ENCODE results near the gene WDFY3. TPM values are rescaled to one million over a fixed set of nuclear protein-coding genes. Genes with fewer than 3 reads are reported as not detected.
"Not testable (repeated sequence)": the region's sequence is repeated elsewhere in the genome, so short reads cannot be mapped to it uniquely, and the experiment has no call there.

WDFY3 gene
- total RNA-seq, 1 experiment from 2014 or later = 23.0 TPM

DNA sequence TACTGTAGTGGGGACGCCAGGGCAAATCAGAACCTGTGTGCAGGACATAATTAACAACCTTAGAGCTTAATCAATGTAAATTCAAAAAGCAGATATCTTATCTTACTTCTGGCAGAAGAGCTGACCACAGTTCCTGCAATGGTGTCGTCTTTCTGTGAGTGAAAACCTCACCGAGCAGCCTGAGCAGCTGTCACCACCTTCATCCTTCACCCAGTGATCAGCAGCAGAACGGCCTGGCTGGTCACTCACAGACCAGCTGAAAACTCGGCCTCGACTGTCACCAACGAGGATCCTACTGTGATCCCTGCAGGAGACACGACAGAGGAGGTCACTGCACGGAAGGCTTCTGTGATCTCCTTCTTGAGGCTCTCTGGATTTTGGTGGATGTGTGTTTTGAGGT, 289.4 kb downstream of the WDFY3 start:
- no peak for DNase-seq (ENCODE audit: low spot score)

DNA sequence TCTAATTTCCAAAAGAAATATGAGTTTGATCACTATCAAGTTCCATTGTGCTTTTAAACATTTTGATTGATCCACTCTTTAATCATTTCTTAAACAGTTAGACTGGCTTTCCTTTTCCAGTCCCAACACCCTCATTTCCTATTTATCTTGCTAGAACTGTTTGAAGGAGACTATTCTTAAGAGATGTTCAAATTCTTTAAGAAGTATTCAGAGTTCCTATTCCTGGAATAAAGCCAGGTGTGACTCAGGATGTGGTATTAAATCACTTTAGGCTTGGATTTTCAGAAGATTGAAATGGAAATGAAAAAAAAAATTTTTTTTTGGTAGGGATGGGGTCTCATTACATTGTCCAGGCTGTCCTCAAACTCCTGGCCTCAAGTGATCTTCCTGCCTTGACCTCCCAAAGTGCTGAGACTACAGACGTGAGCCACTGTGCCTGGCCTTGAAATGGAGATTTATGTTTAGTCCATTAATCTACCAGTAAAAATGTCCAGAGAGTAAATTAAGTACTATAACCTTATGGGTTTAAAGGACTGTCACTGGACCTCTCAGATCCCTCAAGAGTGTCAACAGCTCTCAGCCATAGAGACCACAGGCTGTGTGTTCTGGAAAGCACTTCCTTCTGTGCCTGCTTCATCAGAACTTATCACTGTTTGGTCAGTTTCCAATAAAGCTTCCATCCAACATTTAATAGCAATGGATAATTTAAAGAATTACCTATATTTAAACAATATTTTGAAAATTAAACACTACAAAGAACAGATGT, 292.8 kb downstream of the WDFY3 start:
- peak; percentile 17 for DNase-seq (ENCODE audit: low spot score)

DNA sequence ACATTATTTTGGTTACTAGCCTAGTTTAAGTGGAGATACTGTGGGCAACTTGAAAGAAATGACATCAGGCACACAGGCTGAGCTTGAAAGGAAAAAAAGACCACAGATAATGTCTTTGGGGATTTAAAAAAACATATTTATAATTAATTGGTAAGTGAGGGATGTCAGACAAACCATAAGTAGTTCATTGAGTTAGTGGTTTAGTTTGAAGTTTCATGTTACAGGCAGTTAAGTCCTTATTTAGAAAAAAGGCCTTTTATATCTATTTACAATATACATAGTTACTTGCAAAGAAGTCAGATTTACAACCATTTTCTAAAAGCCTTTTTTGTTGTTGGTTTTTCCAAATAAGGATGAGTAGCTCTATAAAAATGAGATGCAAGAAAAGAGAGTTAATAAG, 294.3 kb downstream of the WDFY3 start:
- DNase-seq (ENCODE audit: low spot score) = no peak

DNA sequence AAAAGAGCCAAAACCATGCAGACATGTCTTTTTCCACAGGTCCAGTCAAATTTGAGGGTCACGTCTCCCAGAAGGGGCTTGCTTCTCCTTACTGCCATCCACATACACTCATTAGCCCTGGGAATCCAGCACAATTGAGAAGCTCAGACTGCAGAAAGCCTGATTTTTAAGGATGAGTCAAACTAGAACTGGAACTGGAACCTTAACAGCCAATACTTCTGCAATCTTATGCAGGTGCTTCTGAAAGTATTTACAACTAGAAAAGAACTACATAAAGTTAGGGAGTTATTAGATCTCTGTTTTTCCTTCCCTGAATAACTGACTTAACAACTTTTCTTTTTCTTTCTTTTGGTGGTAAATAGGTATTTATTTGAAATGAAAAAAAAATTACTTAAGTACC, 297.3 kb downstream of the WDFY3 start:
- no peak for DNase-seq (ENCODE audit: low spot score)

DNA sequence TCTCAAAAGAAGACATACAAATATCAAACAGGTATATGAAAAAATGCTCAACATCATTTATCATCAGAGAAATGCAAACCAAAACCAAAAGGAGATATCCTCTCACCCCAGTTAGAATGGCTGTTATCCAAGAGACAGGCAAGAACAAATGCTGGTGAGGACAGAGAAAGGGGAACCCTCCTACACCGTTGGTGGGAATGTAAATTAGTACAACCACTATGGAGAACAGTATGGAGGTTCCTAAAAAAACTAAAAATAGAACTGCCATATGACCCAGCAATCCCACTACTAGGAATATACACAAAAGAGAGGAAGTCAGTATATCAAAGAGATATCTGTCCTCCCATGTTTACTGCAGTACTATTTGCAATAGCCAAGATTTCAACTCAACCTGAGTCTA, 300.1 kb downstream of the WDFY3 start:
- DNase-seq (ENCODE audit: low spot score) = no peak

DNA sequence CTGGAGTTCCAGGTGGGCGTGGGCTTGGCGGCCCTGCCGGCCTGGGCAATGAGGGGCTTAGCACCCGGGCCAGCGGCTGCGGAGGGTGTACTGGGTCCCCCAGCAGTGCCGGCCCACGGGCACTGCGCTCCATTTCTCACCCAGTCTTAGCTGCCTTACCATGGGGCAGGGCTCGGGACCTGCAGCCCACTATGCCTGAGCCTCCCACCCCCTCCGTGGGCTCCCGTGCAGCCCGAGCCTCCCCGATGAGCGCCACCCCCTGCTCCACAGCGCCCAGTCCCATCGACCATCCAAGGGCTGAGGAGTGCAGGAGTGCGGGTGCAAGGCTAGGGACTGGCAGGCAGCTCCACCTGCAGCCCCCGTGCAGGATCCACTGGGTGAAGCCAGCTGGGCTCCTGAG, 301.7 kb downstream of the WDFY3 start:
- not testable (repeated sequence) for DNase-seq (ENCODE audit: low spot score)

DNA sequence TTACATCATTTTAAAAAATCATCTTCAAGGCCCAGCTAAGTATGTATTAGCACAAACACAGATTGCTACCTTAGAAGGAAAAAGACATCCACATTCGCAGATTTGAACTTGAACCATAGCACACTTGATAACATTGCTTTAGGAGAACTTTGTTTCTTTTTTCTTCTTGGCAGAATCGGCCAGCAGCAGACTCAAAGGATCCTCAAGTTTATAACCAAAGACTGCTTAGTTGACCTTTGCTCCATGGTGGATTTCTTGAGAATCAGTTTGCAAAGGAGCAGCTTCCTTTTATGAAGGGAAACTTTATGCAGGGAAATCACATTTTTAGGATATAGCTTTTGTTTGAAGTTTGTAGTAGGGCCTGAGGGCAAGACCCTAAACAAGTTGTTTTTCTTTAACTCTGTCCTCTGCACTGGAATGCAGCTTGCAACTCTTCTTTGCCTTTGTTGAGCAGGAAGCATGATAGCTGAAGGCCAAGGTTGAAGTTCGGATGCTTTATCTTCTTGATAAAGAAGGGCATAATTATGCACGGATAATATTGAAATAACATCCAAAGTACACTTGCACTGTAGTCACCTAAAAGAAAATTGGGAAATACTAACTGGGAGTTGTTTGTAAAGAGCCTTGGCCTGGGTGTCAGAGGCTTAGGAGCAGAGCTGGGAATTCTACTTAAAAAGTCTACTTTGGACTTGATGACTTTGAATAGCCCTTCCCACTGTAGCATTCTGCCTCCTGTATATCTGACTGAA, 305.1 kb downstream of the WDFY3 start:
- DNase-seq (ENCODE audit: low spot score) = no peak

DNA sequence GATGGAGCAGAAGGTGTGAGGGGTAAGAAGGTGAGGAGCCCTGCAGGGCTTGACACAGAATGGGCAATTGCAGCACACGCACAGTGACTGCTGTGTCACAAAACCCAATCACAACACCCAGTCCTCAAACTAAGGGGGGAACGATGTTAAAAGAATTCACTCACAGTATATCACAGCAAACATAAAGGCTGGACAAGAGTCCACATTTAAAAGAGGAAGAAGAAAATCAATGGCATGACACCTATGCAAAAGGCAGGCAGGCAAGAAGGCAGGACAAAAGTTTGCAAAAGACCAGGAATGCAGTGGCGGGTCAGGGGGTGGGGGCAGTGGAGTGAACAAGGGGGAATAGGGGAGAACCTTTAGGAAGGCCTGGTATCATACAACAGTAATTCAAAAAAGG, 305.9 kb downstream of the WDFY3 start:
- DNase-seq (ENCODE audit: low spot score) = no peak

DNA sequence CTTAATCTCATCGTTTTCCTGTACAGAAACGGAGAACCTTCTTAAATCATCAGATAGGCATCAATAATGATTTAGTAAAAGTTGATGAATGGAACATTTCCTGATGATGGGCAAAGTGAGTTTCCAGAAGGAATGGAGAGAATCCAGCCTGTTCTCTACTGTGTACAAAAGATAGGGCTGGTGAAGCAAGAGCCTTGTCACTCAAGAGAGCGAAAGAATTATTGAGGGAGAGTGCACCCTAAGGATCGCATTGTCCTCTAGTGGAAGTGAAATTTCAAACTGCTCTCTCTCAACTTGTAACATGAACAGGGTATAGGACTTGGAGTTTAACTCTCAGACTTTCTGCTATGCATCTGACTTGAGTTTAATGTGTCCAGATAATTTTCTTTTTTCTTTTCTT, 314.0 kb downstream of the WDFY3 start:
- no peak for DNase-seq (ENCODE audit: low spot score)

DNA sequence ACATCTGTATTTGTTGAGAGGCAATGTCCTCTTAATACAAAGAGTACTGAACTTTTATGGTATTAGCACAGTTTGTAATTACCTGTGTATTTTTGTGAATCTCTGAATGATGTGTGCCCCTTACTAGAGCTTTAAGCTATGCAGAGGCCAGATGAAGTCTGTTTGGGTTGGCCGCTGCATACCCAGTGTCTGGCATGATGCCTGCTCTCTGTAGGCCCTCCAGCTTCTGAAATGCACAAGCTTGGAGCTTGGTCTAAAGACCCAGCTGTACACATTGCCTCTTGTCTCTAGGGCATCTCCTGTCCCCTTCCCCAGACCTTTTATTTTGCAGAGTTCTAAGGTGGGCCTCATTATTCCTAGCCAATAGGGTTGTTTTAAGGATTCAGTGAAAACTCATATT, 315.0 kb downstream of the WDFY3 start:
- no peak for DNase-seq (ENCODE audit: low spot score)

DNA sequence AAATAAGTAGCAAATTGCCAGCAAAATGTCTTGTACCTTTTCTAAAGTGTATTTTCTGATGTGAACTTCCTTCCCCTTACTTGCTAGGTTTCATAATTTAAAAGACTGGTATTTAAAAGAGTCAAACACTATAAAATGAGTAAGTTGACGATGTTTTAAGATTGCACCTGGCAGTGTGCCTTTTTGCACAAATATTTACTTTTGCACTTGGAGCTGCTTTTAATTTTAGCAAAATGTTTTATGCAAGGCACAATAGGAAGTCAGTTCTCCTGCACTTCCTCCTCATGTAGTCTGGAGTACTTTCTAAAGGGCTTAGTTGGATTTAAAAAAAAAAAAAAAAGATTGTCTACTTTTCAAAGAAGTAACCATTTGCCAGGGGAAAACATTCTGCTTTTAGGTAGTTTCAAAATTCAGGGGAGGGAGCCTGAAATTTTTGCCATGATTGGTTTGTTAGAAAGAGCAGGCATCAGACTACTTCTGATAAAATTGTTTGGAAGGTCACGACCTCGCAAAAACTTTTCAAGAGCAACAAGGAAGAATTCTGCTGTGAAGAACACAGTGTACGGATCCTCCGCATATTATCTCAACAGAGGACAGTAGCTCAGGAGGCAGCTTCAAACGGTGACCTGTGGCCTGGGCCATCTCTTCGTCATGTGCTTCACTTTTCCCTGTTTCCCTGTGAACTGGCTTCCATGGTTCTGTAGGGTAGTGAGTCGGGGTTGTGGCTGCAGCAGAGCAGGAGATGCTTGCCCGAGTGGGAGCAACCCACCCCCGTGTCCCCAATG, 317.4 kb downstream of the WDFY3 start:
- DNase-seq (ENCODE audit: low spot score) = no peak

DNA sequence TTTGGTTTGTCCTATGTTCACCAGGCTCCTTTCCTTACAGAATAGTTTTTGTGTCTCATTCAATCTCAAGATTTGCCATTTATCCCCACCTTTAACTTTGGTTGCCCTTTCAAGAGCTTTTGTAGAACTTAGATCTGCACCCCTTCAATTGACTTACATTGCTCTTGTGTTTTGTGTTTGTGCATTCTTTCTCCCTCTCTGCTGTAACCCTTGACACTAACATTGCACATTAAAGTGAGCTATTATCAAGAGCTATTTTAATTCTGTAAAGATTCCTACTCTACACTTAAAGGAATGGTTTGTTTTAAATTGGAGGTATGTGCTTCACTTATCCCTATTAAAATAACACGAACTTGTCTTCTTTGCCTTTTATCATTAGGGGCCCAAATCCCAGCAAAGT, 318.3 kb downstream of the WDFY3 start:
- no peak for DNase-seq (ENCODE audit: low spot score)

DNA sequence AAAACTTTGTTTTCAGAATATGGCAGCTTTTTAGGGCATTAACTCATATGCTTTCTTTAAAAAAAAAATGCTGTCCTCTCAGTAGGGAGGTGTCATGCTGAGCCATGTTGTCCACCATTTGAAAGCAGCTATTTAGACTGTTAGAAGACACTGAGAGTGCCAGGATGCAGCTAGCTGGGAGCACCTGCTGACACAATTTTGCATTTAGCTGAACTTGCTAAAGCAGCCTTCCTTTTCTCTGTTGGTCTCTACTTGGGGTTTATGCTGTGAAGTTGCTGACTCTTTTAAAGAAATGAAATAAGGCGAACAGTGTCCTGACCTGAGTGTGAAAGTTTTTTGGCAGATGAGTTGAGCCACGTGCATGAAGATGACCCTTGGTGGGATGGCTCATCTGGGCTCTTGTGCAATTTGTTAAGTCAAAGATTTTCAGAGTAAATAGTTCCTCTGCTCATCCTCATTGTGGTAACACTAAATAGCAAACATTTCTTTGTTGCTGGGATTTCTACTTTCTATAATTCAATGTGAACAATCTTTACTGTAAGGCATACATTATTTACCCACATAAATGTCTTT, 319.1 kb downstream of the WDFY3 start:
- no peak for DNase-seq (ENCODE audit: low spot score)

DNA sequence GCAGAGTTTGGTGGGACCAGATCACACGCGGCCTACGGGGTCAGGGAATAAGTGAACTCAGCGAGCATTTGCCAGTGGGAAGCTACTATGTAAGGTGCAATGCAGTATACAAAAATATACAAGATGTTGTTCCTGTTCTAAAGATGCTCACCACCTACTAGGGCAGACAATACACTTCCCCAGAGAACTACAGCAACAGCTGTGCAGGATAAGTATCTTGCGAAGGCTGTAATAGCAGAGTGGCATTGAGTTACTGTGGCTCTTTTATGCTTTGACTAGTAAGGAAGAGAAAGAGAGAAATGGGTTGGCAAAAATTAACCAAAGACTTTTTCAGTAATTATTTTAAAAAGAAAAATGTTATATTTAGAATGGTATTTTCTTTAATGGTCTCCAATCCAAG, 322.4 kb downstream of the WDFY3 start:
- no peak for DNase-seq (ENCODE audit: low spot score)

DNA sequence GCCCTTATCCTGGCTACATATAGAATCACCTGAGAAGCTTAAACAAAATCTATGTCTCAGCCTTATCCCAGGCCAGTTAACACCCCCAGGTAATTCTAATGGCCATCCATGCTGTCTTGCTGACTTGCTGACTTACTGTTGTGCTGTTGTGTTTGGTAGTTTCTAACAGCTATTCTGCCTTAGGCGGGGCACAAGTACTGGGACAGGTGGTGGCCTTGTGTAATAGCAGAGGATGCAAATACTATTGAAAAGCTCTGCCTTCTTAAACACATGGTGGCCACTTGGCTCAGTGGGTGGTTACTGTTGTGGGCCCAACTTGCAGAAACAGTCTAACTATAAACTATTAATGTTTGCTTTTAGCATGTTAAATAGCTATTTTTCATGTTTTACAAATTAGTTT, 327.3 kb downstream of the WDFY3 start:
- DNase-seq (ENCODE audit: low spot score) = no peak

DNA sequence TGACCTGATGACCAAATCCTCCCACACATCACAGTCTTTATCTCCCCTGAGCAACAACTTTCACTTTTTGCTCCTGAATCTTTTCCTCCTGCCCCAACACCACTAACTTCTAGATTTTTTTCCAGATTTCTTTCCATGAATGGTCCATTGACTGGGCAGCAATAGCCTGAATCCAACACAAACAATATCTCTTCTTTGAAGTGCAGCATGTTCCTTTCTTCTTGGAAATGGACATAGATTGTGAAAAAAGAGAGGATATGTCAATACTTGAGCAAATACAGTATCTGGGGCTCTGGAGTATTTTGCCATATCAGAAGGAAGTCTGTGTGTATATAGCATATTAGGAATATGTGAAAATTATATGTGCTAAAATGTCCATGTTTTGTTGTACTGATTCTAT, 328.4 kb downstream of the WDFY3 start:
- DNase-seq (ENCODE audit: low spot score) = no peak

DNA sequence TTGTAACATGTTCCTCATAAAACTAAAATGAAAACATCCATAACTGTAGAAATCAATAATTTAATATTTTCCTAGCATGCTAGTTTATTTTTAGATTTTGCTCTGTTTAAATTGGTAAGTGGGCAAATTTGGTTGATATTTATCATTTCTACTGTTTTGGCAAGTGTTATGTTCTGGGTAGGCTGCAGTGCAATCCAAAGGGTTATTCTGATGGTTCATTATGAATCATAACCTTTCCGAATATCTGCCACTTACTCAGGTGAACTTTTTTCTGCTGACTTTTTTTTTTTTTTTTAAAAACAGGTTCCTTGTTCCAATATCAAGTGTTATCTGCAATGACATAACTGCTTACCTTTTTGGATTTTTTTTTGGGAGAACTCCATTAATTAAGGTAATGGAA, 331.5 kb downstream of the WDFY3 start:
- DNase-seq (ENCODE audit: low spot score) = no peak

DNA sequence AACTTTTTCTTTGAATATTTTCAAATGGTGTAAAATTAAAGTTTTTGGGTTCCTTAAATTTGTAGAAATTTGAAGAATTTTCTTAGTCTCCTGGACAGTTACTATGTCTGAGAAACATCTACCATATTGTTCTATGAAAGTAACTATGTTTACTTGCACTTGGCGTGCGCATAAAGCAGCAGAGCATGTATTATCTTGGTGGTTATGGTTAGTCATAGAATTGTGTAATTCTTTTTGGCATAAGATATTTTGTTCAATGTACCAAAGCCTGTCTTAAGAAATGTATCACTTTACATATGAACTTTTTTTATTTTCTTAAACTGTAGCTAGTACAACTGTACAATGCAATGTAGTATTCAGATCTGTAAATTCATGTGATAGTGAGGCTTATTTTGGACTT, 334.4 kb downstream of the WDFY3 start:
- no peak for DNase-seq (ENCODE audit: low spot score)

DNA sequence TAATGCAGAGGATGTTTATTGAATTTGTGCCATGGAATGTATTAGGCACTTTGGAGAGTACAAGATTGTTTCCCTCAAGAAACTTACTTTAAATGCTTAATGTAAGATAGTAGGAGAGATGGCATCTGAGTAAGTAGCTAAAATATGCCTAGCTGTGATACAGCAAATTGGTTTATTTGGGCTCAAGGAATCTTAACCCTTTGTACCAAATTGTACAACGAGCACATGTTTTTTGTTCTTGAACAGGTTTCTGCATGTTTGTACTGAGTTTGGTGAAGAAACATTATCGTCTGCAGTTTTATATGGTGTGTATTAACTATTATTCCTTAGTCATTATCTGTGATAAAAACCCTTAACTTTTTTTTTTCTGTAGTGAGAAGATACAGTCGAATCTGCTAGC, 334.9 kb downstream of the WDFY3 start:
- no peak for DNase-seq (ENCODE audit: low spot score)

DNA sequence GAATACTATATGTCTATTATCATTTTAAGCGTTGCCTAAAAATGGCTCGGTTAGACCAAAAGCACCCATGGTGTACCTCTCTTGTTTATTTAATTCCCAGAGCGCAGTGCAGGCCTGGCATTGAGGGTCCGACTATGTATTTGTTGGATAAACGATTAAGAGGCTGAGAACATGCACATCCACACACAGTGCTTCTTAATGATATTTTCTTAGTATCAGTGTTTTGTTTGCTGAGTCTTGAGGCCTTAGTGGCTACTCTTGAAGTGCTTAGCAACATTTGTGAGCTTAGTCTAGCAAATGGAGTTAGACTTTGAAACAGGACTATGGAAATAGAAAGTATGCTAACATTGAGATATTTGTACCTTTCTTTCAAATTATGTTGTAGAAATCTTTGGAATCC, 339.8 kb downstream of the WDFY3 start:
- no peak for DNase-seq (ENCODE audit: low spot score)

DNA sequence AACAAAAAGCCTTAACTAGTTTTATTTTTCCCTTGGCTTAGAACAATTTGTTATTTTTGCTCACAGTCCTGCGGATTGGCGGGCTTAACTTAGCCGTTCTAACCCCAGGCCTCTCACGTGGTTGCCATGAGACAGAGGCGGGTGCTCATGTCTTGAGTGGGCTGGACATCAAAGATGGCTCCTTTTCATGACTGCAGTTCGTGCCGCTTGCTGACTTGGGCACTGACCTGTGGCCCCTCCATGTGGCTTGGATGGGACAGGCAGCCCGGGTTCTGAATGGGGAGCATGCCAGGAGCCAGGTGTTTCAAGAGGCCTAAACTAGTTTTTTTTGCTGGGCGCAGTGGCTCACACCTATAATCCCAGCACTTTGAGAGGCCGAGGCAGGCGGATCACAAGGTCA, 342.8 kb downstream of the WDFY3 start:
- DNase-seq (ENCODE audit: low spot score) = no peak

DNA sequence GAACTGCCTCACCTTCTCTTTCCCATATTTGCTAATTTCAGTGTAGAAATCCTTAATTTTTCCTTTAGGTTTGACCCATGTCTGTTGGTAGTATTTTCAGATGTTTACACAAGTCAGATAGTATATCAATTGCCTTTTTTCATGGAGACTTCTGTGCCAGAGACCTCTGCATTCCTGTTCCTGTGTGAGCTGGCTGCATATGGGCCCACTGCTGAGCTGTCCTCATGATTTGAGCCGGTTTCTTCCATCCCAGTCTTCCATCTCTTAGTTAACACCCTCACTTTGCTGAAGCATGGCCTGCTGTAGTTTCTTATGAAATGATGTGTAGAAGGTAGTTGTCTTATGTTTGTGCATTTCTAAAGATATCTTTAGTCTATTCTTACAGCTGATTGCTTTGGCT, 343.5 kb downstream of the WDFY3 start:
- DNase-seq (ENCODE audit: low spot score) = no peak
